PFSK-1 (cell line): Measurements from ENCODE around the gene ISOC2.

ENCODE experiments used
- FOXP2 ChIP-seq: optimal IDR thresholded peaks from 2 replicates; pipeline ENCODE3; 2011; ENCODE audit warnings: borderline replicate concordance, control low read depth, inconsistent platforms; ENCODE audit not compliant: insufficient read depth; ENCODE audit errors: extremely low read length, extremely low read depth
- POLR2AphosphoS5 ChIP-seq: IDR thresholded peaks from 2 replicates; pipeline ENCODE4 v1.6.1; 2012; ENCODE audit warnings: low read depth, mild to moderate bottlenecking, control low read depth, low read length, moderate library complexity
- SIN3A ChIP-seq: IDR thresholded peaks from 2 replicates; pipeline ENCODE4 v1.6.1; 2012; ENCODE audit warnings: mild to moderate bottlenecking, low read length, moderate library complexity, borderline replicate concordance; ENCODE audit not compliant: insufficient read depth
- TAF1 ChIP-seq: IDR thresholded peaks from 2 replicates; pipeline ENCODE4 v1.6.1; 2012; ENCODE audit warnings: low read length, control low read depth, borderline replicate concordance; ENCODE audit not compliant: insufficient read depth
- TF ChIP-seq, protein P1 (sequence below), 2 experiments: IDR thresholded peaks; 2 replicates each; pipeline versions ENCODE4 v1.6.1 to v1.8.0; 2011 to 2012; ENCODE audit warnings: low read depth in 2 of 2, low read length in 2 of 2, control low read depth in 1 of 2, inconsistent platforms in 1 of 2, mild to moderate bottlenecking in 1 of 2, moderate library complexity in 1 of 2; ENCODE audit not compliant: insufficient read depth in 1 of 2

The ISOC2 gene

DNA sequence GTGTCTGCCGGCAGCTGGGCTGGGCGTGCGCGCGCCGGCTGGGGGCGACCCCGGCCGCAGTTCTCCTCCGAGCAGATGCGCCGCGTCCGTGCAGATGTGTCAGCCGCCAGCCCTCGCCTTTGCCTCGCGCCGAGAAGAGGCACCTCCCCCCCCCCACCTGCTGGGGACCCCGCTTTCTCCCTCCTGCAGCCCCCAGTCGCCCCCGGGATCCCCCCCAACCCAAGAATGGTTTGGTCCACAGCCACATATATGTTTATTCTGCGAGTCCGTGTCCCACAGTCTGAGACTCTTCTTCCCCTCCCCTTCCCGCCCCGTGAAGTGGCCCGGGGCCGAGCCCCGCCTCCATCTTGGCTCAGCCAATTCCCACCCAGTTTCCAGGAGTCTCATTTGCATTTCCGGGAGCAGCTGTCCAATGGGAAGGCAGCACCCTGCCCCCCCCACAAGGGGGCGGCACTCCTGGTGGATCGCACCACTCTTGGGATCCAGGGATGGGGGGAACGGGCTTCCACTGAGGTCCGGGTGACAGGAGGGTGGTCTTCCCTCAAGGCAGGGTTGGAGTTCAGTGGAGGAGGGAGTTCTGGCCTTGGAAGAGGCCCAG is 8.6 kb downstream of the ISOC2 start:
- TF ChIP-seq SIN3A = no peak
- TF ChIP-seq TAF1 = no peak
- TF ChIP-seq, protein P1, sequence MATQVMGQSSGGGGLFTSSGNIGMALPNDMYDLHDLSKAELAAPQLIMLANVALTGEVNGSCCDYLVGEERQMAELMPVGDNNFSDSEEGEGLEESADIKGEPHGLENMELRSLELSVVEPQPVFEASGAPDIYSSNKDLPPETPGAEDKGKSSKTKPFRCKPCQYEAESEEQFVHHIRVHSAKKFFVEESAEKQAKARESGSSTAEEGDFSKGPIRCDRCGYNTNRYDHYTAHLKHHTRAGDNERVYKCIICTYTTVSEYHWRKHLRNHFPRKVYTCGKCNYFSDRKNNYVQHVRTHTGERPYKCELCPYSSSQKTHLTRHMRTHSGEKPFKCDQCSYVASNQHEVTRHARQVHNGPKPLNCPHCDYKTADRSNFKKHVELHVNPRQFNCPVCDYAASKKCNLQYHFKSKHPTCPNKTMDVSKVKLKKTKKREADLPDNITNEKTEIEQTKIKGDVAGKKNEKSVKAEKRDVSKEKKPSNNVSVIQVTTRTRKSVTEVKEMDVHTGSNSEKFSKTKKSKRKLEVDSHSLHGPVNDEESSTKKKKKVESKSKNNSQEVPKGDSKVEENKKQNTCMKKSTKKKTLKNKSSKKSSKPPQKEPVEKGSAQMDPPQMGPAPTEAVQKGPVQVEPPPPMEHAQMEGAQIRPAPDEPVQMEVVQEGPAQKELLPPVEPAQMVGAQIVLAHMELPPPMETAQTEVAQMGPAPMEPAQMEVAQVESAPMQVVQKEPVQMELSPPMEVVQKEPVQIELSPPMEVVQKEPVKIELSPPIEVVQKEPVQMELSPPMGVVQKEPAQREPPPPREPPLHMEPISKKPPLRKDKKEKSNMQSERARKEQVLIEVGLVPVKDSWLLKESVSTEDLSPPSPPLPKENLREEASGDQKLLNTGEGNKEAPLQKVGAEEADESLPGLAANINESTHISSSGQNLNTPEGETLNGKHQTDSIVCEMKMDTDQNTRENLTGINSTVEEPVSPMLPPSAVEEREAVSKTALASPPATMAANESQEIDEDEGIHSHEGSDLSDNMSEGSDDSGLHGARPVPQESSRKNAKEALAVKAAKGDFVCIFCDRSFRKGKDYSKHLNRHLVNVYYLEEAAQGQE (IDR thresholded peaks at IDR 0.05; ENCODE audit: insufficient read depth in 1 of 2, low read depth in 2 of 2, low read length in 2 of 2) = no peak

DNA sequence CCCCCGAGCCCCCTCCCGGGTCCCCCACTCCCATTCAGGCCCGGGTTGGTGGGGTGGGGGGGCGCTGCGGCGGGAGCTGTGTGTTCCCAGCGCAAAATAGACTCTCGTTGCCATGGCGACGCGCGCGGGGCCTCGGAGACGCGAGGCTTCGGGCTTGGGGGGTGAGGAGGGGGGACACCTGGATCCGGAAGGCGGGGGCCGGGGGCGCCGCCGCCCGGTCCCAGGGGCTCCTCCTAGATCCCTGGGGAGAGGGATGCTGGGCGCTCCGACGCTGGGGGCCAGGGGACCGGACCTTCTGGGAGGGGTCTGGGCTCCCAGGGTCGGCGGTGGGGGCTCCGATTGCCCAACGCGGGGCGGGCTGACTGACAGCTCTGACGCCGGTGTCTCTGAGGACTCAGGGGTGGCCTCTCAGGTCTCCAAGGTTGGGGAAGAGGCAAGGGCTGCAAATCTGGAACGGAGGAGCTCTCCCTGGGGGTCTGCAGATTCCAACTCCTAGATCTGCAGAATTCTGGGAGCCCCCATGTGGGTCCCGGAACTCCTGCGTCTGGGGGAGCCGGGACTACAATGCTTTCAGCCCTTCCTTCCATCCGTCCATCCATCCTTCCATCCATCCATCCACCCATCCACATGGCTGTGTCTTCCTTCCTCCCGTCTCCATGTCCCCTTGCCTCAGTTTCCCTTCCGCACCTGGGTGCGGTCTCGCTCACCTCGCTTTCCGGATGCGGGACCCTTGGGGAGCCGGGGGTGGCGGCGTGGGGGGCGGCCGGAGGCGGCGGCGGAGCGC is 9.3 kb downstream of the ISOC2 start:
- TF ChIP-seq POLR2AphosphoS5 (no peak), TAF1 (no peak), FOXP2 (no peak), SIN3A (no peak)
- TF ChIP-seq, protein P1 (IDR thresholded peaks at IDR 0.05; ENCODE audit: insufficient read depth in 1 of 2, low read depth in 2 of 2, low read length in 2 of 2) = no peak

DNA sequence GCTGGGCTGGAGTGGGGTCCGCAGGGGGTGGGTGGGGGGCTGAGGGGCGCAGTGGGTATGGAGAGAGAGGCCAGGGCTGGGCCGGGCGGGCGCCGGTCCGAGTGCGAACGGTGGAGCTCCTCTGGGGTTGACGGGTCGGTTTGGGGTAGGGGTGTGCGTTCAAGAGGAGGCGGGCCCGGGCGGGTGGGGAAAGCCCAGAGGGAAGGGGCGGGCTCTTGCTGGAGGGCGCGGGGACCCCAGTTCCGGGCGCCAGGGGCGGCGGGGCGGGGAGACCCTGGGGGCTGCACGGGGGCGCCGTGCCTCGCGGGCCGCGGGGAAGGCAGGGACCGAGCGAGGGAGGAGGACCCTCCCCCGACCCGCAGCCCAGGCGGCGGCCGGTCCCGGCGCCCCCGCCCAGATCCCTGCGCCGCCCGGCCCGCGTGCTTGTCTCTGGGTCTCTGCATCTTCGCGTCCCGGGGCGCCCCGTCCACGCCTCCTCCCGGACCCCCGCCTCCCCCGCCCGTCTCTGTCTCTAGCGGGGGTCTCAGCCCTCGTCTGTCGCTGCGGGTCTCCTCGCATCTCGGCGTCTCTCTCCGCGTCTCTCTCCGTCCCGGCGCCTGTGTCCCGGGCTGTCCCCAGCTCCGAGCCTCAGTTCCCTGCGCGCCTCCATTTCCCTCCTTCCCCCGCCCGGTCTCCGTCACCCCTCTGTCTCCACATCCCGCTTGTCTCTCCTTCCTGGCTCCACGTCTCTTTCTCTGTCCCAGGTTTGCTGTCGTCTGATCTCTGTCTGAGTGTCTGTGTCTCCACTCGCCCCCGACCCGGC is 10.1 kb downstream of the ISOC2 start:
- TF ChIP-seq SIN3A (no peak), POLR2AphosphoS5 (no peak), FOXP2 (no peak), TAF1 (no peak)
- TF ChIP-seq, protein P1 (IDR thresholded peaks at IDR 0.05; ENCODE audit: insufficient read depth in 1 of 2, low read depth in 2 of 2, low read length in 2 of 2) = no peak

DNA sequence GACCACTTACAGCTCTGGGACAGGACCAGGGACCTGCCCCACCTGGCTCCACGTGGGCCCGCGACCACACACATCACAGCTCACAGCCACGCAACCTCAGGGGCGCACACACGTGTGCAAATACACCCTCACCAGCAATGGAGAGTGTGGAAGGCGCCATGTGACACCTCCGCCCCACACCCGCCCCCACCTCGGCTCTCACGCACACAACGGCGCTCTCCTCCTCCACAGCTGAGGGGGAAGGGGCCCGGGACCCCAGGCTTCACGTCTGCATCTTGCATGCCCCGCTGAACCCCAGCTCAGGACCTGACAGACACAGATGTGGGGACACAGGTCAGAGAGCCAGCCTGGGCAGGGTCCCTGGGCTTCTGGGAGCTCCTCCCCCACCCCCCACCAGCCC is 12.0 kb downstream of the ISOC2 start:
- no peak for TF ChIP-seq POLR2AphosphoS5
- TF ChIP-seq, protein P1 (IDR thresholded peaks at IDR 0.05; ENCODE audit: insufficient read depth in 1 of 2, low read depth in 2 of 2, low read length in 2 of 2) = no peak
